Measurements from ENCODE around the gene CLDN9.

DNA sequence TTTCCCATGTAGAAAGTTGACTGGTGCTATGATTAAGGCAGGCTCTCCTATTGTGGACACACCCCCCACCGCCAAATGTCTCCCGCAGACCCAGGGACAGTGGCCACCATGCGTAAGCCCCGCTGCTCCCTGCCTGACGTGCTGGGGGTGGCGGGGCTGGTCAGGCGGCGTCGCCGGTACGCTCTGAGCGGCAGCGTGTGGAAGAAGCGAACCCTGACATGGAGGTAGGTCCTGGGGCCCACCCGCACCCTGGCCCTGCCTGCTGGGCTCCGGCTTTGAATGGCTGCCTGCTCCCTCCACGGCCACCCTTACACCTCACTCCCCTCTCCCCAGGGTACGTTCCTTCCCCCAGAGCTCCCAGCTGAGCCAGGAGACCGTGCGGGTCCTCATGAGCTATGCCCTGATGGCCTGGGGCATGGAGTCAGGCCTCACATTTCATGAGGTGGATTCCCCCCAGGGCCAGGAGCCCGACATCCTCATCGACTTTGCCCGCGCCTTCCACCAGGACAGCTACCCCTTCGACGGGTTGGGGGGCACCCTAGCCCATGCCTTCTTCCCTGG lies 37.3 kb downstream of the CLDN9 start:
- TF ChIP-seq, protein P1, sequence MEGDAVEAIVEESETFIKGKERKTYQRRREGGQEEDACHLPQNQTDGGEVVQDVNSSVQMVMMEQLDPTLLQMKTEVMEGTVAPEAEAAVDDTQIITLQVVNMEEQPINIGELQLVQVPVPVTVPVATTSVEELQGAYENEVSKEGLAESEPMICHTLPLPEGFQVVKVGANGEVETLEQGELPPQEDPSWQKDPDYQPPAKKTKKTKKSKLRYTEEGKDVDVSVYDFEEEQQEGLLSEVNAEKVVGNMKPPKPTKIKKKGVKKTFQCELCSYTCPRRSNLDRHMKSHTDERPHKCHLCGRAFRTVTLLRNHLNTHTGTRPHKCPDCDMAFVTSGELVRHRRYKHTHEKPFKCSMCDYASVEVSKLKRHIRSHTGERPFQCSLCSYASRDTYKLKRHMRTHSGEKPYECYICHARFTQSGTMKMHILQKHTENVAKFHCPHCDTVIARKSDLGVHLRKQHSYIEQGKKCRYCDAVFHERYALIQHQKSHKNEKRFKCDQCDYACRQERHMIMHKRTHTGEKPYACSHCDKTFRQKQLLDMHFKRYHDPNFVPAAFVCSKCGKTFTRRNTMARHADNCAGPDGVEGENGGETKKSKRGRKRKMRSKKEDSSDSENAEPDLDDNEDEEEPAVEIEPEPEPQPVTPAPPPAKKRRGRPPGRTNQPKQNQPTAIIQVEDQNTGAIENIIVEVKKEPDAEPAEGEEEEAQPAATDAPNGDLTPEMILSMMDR (IDR thresholded peaks at IDR 0.05): no peak
- TF ChIP-seq POLR2A (IDR thresholded peaks at IDR 0.05): no peak
